K562 (cell line): ENCODE data around the gene DYSF. TPM values are rescaled to one million over a fixed set of nuclear protein-coding genes. Genes with fewer than 3 reads are reported as not detected.

Source experiments
- ATAC-seq: fragments of 200-7000 bp; cut with Tn5 transposase; 3 replicates; pipeline ENCODE4 v1.9.1; 2020; ENCODE audit warnings: moderate library complexity
- BruUV-seq: library from RNA; stranded (reverse); fragments of 400-500 nt; replicated peaks from 2 replicates; lab custom pipeline; 2021; lab: Mats Ljungman, UMichigan
- CTCF ChIA-PET: fragments of 300-600 bp; formaldehyde crosslinking; extraction: SDS; loops from one replicate; lab custom pipeline; 2021; ENCODE audit warnings: low intra/inter-chr PET ratio; lab: Yijun Ruan, JAX
- POLR2A ChIA-PET: fragments of 300-600, 350-650 bp; sonication (Branson Sonifier 250); formaldehyde crosslinking; extraction: SDS; loops from one replicate; lab custom pipeline; 2021; ENCODE audit warnings: antibody characterized with exemption, inconsistent platforms; lab: Yijun Ruan, JAX
- DNase-seq, 4 experiments: peaks; one replicate each; pipeline versions ENCODE4 v3.0.0 to v3.0.0-alpha.2; 2011 to 2018; ENCODE audit warnings: low spot score in 3 of 4, mixed read lengths in 3 of 4; ENCODE audit errors: extremely low read depth in 1 of 4
- FAIRE-seq: peaks from 2 replicates; lab custom pipeline; 2011; peaks lifted over from hg19 to GRCh38; lab: Jason Lieb, UNC
- H2AFZ ChIP-seq: 2 replicates; pipeline ENCODE4 v1.6.0; 2011; ENCODE audit warnings: low read depth, low read length, control low read depth, inconsistent platforms
- H3K27ac ChIP-seq: fragments of 200-600 bp; 3 replicates; pipeline ENCODE4 v1.8.0; 2011; ENCODE audit warnings: low read depth, mild to moderate bottlenecking, control low read depth, inconsistent platforms, low read length, moderate library complexity, mixed read lengths; ENCODE audit errors: extremely low read depth
- H3K27me3 ChIP-seq, 2 experiments: fragments of 300-600 bp in 1 of 2; 2 replicates in 1 of 2; 3 replicates in 1 of 2; pipeline versions ENCODE4 v1.6.0 to v1.8.0; 2011; ENCODE audit warnings: inconsistent platforms in 2 of 2, low read length in 2 of 2, mild to moderate bottlenecking in 1 of 2, mixed read lengths in 1 of 2, moderate library complexity in 1 of 2; ENCODE audit not compliant: control insufficient read depth in 2 of 2, insufficient read depth in 2 of 2
- H3K36me3 ChIP-seq: fragments of 300-600 bp; 3 replicates; pipeline ENCODE4 v1.8.0; 2011; ENCODE audit warnings: mild to moderate bottlenecking, low read length, inconsistent platforms; ENCODE audit not compliant: control insufficient read depth, insufficient read depth
- H3K4me1 ChIP-seq, 2 experiments: fragments of 200-600 bp in 1 of 2; replicated peaks in 1 of 2; 2 replicates in 1 of 2; 3 replicates in 1 of 2; pipeline versions ENCODE4 v1.5.1 to v1.8.0; 2011; ENCODE audit warnings: inconsistent platforms in 2 of 2, low read length in 2 of 2, mild to moderate bottlenecking in 1 of 2, mixed read lengths in 1 of 2, moderate library complexity in 1 of 2; ENCODE audit not compliant: control insufficient read depth in 2 of 2, insufficient read depth in 2 of 2
- H3K4me2 ChIP-seq: 2 replicates; pipeline ENCODE4 v1.6.1; 2011; ENCODE audit warnings: low read length, control low read depth, inconsistent platforms, mixed read lengths; ENCODE audit not compliant: insufficient read depth
- H3K4me3 ChIP-seq: fragments of 200-600 bp; sonication (generic), shearing (Covaris generic); 2 replicates; pipeline ENCODE4 v1.5.1; 2016; ENCODE audit warnings: control low read depth, inconsistent platforms
- H3K79me2 ChIP-seq: fragments of 200-600 bp; 3 replicates; pipeline ENCODE4 v1.8.0; 2011; ENCODE audit warnings: low read length, inconsistent platforms; ENCODE audit not compliant: control insufficient read depth, insufficient read depth
- H3K9ac ChIP-seq, 2 experiments: 2 replicates each; pipeline versions ENCODE4 v1.6.0 to v1.6.1; 2011; ENCODE audit warnings: low read depth in 2 of 2, low read length in 2 of 2, control low read depth in 1 of 2, inconsistent platforms in 1 of 2, mild to moderate bottlenecking in 1 of 2, mixed read lengths in 1 of 2; ENCODE audit not compliant: insufficient read depth in 1 of 2
- H3K9me1 ChIP-seq: one replicate; pipeline ENCODE4 v1.6.0; 2011; ENCODE audit warnings: inconsistent platforms, mild to moderate bottlenecking, low read length, moderate library complexity; ENCODE audit not compliant: control insufficient read depth, insufficient read depth
- H3K9me3 ChIP-seq: replicated peaks from 2 replicates; pipeline ENCODE4 v1.5.1; 2011; ENCODE audit warnings: low read depth, low read length, inconsistent platforms; ENCODE audit not compliant: control insufficient read depth, insufficient read depth
- H4K20me1 ChIP-seq: replicated peaks from 2 replicates; pipeline ENCODE4 v1.6.1; 2011; ENCODE audit warnings: low read length, inconsistent platforms, mixed read lengths; ENCODE audit not compliant: control insufficient read depth, insufficient read depth
- CC2D1A ChIP-seq: fragments of 450-650 bp; IDR thresholded peaks from 2 replicates; pipeline ENCODE4 v1.6.1; 2017; ENCODE audit warnings: mild to moderate bottlenecking
- FIP1L1 ChIP-seq: fragments of 200-400 bp; formaldehyde crosslinking; IDR thresholded peaks from 2 replicates; pipeline ENCODE4 v1.6.1; 2018; ENCODE audit warnings: mild to moderate bottlenecking, low read depth, low read length; ENCODE audit not compliant: poor library complexity, severe bottlenecking
- MTF1 ChIP-seq: fragments of 250-450 bp; sonication (Bioruptor Pico); IDR thresholded peaks from 2 replicates; pipeline ENCODE4 v1.9.0; 2021; ENCODE audit warnings: moderate library complexity, mild to moderate bottlenecking, inconsistent platforms, borderline replicate concordance
- NFE2L1 ChIP-seq: fragments of 450-650 bp; IDR thresholded peaks from 2 replicates; pipeline ENCODE4 v1.6.1; 2016; ENCODE audit warnings: missing genetic modification characterization, low read depth, mild to moderate bottlenecking, missing compliant biosample characterization, moderate library complexity, borderline replicate concordance
- POLR2B ChIP-seq: fragments of 450-650 bp; IDR thresholded peaks from 2 replicates; pipeline ENCODE4 v1.6.1; 2018; ENCODE audit warnings: low read depth; ENCODE audit not compliant: partially characterized antibody
- SMC3 ChIP-seq: conservative IDR thresholded peaks from 2 replicates; pipeline ENCODE4 v1.6.1; 2011; ENCODE audit warnings: low read depth, low read length, improper control_type of control experiment; ENCODE audit not compliant: insufficient read depth
- ZC3H11A ChIP-seq: IDR thresholded peaks from 2 replicates; pipeline ENCODE4 v1.6.1; 2012; ENCODE audit warnings: low read depth, low read length, improper control_type of control experiment
- ZKSCAN8 ChIP-seq: fragments of 200-800 bp; sonication (Bioruptor generic); IDR thresholded peaks from 2 replicates; pipeline ENCODE4 v1.6.1; 2016; ENCODE audit warnings: missing genetic modification characterization, missing compliant biosample characterization
- ZNF644 ChIP-seq: fragments of 200-800 bp; sonication (Bioruptor generic); IDR thresholded peaks from 2 replicates; pipeline ENCODE4 v1.6.1; 2016; ENCODE audit warnings: low read depth, missing genetic modification characterization, missing compliant biosample characterization
- ZNF830 ChIP-seq: fragments of 250-450 bp; sonication (Bioruptor Pico); IDR thresholded peaks from 2 replicates; pipeline ENCODE4 v1.5.0; 2021; ENCODE audit warnings: mild to moderate bottlenecking
- WGBS: fragments of 100-300 bp; shearing (Covaris generic); methylation state at CpG from one replicate; pipeline ENCODE4 v1.1.6; 2016; ENCODE audit warnings: low coverage, mixed read lengths; ENCODE audit not compliant: insufficient coverage; ENCODE audit errors: missing lambda C conversion rate; 5-methylcytosine and 5-hydroxymethylcytosine counted together
- in situ Hi-C: fragments of 300-500 bp; cut with MboI; formaldehyde crosslinking; loops from 4 replicates; pipeline ENCODE4 v1.15.0; 2018; ENCODE audit warnings: inconsistent platforms, mixed read lengths
- intact Hi-C: fragments of 100-400 bp; cut with micrococcal nuclease; formaldehyde crosslinking; loops from 2 replicates; pipeline ENCODE4 v1.14.2; 2022
- polyA plus RNA-seq, 8 experiments: library from polyadenylated mRNA; depleted of rRNA in 4 of 8; stranded (reverse) in 5 of 8; unstranded in 3 of 8; fragments of >200 nt; fragmentation: Nextera tagmentation in 2 of 8; fragmentation: Illumina TruSeq in 1 of 8; extraction: Ambion mirVana in 2 of 8; extraction: Trizol in 1 of 8; gene quantifications; 2 replicates each; pipeline versions ENCODE4 v1.2.1 to v1.2.3, GENCODE V29; 2011 to 2014; ENCODE audit warnings: inconsistent platforms in 1 of 8, missing spikeins in 1 of 8
- total RNA-seq, 7 experiments: library from RNA; depleted of rRNA in 6 of 7; stranded (reverse); fragments of >200 nt in 6 of 7; fragmentation: Illumina TruSeq in 2 of 7; extraction: Trizol in 2 of 7; gene quantifications; 2 replicates each; pipeline versions ENCODE4 v1.2.1 to v1.2.3, GENCODE V29; 2011 to 2021; ENCODE audit warnings: low replicate concordance in 1 of 7
- TF ChIP-seq, protein P1 (sequence below), 2 experiments: IDR thresholded peaks; 2 replicates each; pipeline ENCODE4 v1.6.1; 2011; ENCODE audit warnings: borderline replicate concordance in 1 of 2, control low read depth in 1 of 2, low read depth in 1 of 2, low read length in 1 of 2, mild to moderate bottlenecking in 1 of 2, mixed read lengths in 1 of 2, moderate library complexity in 1 of 2; ENCODE audit not compliant: insufficient read depth in 1 of 2, insufficient read length in 1 of 2, poor library complexity in 1 of 2, severe bottlenecking in 1 of 2; ENCODE audit errors: extremely low read depth in 1 of 2
- TF ChIP-seq, protein P2 (sequence below), 2 experiments: fragments of 450-650 bp; IDR thresholded peaks; 2 replicates each; pipeline ENCODE4 v1.6.1; 2016; ENCODE audit warnings: mild to moderate bottlenecking in 2 of 2, borderline replicate concordance in 1 of 2, low read depth in 1 of 2, moderate library complexity in 1 of 2

The DYSF gene
- total and polyA plus RNA-seq, 9 of the 15 experiments (the other 6 are each of a cell fraction or from before 2014, with no cell fraction given): 0.01 to 0.80 (median 0.29) TPM

DNA sequence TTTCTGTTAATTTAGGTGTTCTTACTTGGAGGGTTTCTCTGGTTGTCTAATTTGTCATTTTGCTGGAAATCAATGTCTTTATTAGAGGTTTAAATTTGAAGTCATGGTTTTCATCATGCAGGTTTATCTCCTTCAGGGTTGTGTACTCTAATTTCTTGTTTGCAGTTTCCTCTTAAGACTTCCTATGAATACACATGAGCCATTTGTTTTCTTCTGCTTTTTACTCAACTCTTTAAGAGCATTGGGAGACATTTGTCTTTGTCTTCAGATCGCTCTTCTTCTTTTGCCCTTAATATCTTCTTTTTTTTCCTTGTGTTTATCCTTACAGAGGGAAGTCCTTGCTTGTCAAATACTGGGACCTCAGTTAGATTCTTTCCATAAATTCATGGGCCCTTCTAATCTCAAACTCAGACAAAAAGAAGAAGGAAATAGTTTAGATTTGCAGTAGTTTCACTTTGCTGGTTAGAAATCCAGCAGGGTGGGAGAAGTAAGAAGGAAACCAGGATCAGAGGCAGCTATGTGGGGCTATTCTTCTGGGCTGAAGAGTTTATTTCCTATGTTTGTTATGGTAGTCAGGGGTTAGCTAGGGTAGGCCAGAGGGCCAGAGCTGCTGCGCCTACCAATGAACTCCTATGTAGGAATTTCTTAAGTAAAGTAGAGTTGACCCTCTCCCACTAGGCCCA lies 176.6 kb downstream of the DYSF start:
- 0% methylated on average over 2 of the region's 2 CpGs for WGBS
- intact Hi-C loops: no loop called here
- FAIRE-seq (no peak), ATAC-seq (no peak), DNase-seq (no peak)
- Histone ChIP-seq H3K9me1 (no peaks in the 10 kb centered on the region), H3K4me2 (no peak overlapping the region), H3K9ac (no peak overlapping the region), H3K36me3 (no peaks in the 10 kb centered on the region), H3K4me3 (no peak overlapping the region), H3K4me1 (no peaks in the 10 kb centered on the region), H2AFZ (no peak overlapping the region), H3K9me3 (no peaks in the 10 kb centered on the region), H3K27me3 (peaks cover 6 to 8% of the 10 kb centered on the region in 2 experiments; a peak in 4 of 5 replicates), H3K79me2 (no peaks in the 10 kb centered on the region), H4K20me1 (no peaks in the 10 kb centered on the region), H3K27ac (no peak overlapping the region)
- ChIA-PET POLR2A (no interaction called here), CTCF (no interaction called here)
- in situ Hi-C loops: no loop called here
- no TSS peak for BruUV-seq
- TF ChIP-seq MTF1 (CRISPR knock-in tag) (no peak), ZC3H11A (no peak), CC2D1A (no peak), ZKSCAN8 (CRISPR knock-in tag) (no peak), SMC3 (no peak), ZNF644 (tag) (no peak), ZNF830 (CRISPR knock-in tag) (no peak), POLR2B (no peak), NFE2L1 (tag) (no peak), FIP1L1 (no peak)
- TF ChIP-seq, protein P1, sequence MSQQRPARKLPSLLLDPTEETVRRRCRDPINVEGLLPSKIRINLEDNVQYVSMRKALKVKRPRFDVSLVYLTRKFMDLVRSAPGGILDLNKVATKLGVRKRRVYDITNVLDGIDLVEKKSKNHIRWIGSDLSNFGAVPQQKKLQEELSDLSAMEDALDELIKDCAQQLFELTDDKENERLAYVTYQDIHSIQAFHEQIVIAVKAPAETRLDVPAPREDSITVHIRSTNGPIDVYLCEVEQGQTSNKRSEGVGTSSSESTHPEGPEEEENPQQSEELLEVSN (IDR thresholded peaks at IDR 0.05; ENCODE audit: borderline replicate concordance in 1 of 2, extremely low read depth in 1 of 2, insufficient read depth in 1 of 2, insufficient read length in 1 of 2, low read depth in 1 of 2, low read length in 1 of 2, poor library complexity in 1 of 2, severe bottlenecking in 1 of 2): no peak
- TF ChIP-seq, protein P2, sequence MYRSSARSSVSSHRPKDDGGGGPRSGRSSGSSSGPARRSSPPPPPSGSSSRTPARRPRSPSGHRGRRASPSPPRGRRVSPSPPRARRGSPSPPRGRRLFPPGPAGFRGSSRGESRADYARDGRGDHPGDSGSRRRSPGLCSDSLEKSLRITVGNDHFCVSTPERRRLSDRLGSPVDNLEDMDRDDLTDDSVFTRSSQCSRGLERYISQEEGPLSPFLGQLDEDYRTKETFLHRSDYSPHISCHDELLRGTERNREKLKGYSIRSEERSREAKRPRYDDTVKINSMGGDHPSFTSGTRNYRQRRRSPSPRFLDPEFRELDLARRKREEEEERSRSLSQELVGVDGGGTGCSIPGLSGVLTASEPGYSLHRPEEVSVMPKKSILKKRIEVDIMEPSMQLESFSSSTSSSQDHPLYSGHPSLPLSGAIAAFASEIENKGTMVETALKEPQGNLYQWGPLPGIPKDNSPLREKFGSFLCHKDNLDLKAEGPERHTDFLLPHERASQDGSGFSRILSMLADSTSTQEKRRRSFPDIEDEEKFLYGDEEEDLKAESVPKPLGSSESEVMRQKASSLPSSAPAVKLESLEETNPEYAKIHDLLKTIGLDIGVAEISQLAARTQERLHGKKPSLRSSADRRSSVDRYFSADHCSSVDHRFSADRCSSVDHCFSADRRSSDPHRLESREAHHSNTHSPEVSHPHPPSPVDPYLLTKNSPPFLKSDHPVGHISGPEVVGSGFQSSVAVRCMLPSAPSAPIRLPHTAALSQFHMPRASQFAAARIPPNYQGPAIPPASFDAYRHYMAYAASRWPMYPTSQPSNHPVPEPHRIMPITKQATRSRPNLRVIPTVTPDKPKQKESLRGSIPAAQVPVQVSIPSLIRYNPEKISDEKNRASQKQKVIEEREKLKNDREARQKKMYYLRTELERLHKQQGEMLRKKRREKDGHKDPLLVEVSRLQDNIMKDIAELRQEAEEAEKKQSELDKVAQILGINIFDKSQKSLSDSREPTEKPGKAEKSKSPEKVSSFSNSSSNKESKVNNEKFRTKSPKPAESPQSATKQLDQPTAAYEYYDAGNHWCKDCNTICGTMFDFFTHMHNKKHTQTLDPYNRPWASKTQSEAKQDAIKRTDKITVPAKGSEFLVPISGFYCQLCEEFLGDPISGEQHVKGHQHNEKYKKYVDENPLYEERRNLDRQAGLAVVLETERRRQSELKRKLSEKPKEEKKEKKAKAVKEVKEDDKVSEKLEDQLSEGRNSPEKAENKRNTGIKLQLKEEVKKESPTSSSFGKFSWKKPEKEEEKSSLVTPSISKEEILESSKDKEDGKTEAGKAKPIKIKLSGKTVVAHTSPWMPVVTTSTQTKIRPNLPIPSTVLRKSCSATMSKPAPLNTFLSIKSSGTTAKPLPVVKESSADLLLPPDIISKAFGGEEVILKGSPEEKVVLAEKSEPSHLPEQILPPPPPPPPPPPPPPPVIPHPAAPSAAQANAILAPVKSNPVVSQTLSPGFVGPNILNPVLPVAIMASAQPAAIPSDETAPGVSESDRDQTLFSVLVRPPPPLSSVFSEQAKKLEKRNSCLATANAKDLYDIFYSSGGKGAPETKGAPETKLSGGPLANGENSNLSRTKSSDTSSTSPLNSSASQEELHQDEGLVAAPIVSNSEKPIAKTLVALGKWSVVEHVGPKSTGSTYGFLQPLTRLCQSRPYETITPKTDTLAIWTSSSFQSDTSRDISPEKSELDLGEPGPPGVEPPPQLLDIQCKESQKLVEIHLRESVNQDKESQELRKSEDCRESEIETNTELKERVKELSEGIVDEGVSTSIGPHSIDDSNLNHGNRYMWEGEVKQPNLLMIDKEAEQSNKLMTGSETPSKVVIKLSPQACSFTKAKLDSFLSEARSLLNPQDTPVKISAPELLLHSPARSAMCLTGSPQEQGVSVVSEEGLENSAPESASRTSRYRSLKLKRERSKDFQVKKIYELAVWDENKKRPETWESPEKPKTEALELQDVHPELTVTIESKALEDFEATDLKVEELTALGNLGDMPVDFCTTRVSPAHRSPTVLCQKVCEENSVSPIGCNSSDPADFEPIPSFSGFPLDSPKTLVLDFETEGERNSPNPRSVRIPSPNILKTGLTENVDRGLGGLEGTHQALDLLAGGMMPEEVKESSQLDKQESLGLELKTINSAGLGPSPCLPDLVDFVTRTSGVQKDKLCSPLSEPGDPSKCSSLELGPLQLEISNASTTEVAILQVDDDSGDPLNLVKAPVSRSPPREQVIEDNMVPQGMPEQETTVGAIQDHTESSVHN (IDR thresholded peaks at IDR 0.05; ENCODE audit: borderline replicate concordance in 1 of 2, low read depth in 1 of 2): no peak
